Activated naive CD4-positive, alpha-beta T cell treated with anti-CD3 and anti-CD28 coated beads, Interleukin-2, amount 50 U/mL, for 72 hours (primary cell): Measurements from ENCODE around the gene STXBP5. TPM values are rescaled to one million over a fixed set of nuclear protein-coding genes. Genes with fewer than 3 reads are reported as not detected.
"Not testable (repeated sequence)": the region's sequence is repeated elsewhere in the genome, so short reads cannot be mapped to it uniquely, and the experiment has no call there.

Experiments used
- ATAC-seq, 2 donors: fragments of 150-1000 bp; cut with Tn5 transposase; 2 replicates each; pipeline ENCODE4 v1.10.0; 2021; ENCODE audit warnings: mild to moderate bottlenecking in 2 of 2, moderate library complexity in 2 of 2
- DNase-seq, 2 donors: peaks; one replicate each; pipeline ENCODE4 v3.0.0; 2021 to 2022; ENCODE audit warnings: low spot score in 2 of 2
- H3K27ac Mint-ChIP-seq, 2 donors: one replicate each; pipeline ENCODE4 v1.8.0; 2022; ENCODE audit warnings: mild to moderate bottlenecking in 2 of 2, mixed read lengths in 2 of 2
- H3K36me3 Mint-ChIP-seq, 2 donors: one replicate each; pipeline ENCODE4 v1.8.0; 2022; ENCODE audit warnings: mixed read lengths in 2 of 2
- H3K9me3 Mint-ChIP-seq, 2 donors: one replicate each; pipeline ENCODE4 v1.8.0; 2022; ENCODE audit warnings: mixed read lengths in 2 of 2
- total RNA-seq, 2 donors: library from RNA; stranded (reverse); gene quantifications; one replicate each; pipeline ENCODE4 v1.2.3, GENCODE V29; 2022

Gene STXBP5
- total RNA-seq, 2 donors from 2014 or later = 5.7 to 17.7 TPM

DNA sequence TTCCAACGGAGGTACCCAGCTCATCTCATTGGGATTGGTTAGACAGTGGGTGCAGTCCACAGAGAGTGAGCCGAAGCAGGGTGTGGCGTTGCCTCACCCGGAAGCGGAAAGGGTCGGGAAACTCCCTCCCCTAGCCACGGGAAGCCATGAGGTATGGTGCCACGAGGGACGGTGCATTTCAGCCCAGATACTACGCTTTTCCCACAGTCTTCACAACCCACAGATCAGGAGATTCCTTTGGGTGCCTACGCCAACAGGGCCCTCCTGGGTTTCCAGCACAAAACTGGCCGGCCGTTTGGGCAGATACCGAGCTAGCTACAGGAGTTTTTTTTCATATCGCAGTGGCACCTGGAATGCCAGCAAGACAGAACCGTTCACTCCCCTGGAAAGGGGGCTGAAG is 46.9 kb downstream of the STXBP5 start:
- no peak for DNase-seq
- H3K27ac Mint-ChIP-seq = no peak overlapping the region
- H3K36me3 Mint-ChIP-seq = peaks cover 44 to 58% of the 10 kb centered on the region in 2 donors
- no peak for ATAC-seq
- H3K9me3 Mint-ChIP-seq = peaks cover 0 to 14% of the 10 kb centered on the region in 2 donors

DNA sequence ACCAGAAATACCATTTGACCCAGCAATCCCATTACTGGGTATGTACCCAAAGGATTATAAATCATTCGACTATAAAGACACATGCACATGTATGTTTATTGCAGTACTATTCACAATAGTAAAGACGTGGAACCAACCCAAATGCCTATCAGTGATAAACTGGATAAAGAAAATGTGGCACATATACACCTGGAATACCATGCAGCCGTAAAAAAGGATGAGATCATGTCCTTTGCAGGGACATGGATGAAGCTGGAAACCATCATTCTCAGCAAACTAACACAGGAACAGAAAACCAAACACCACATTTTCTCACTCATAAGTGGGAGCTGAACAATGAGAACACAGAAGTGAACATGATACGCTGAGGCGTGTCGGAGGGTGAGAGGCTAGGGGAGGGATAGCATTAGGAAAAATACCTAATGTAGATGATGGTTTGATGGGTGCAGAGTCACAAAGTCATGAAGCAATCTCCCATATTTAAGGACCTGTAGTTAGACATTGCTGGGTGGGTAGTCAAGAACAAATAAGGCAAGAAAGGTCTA is 50.8 kb downstream of the STXBP5 start:
- H3K9me3 Mint-ChIP-seq, DNase-seq, ATAC-seq: not testable (repeated sequence)
- peak overlapping the region in 1 of 2 donors; percentile 26 for H3K27ac Mint-ChIP-seq
- peaks cover 26 to 35% of the 10 kb centered on the region in 2 donors for H3K36me3 Mint-ChIP-seq

DNA sequence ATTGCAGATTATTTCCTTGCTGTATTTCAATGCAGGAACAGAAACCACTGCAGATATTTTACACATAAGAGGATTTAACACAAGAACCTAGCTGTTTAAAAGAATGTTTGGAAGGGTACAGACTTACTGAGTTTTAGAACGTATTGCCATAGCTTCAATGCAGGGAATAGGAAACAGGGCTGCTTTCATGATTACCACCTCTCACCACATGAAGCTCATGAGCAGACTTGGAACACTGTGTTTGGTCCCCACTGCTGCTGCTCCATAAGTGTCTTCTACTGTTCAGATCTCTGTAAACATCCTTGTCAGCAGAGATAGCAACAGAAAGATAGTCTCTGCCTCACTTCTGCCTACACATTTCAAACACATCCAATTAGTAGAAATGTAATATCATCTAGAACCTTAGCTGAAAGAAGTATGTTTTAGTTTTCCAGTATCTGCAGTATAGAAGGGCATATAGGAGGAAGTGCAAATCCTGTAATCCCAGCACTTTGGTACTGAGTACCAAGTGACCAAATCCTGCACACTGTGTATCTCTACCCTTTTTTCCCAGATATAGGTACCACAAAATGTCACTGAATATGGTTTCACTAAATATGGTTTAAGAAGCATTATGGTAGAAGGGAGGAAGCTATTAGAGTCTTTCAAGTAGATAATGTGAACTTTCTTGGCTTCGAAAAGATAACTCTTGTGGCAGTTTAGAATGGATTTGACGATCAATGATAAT is 51.9 kb downstream of the STXBP5 start:
- Mint-ChIP-seq H3K9me3 (peaks cover 0 to 9% of the 10 kb centered on the region in 2 donors), H3K27ac (no peak overlapping the region), H3K36me3 (peaks cover 21 to 24% of the 10 kb centered on the region in 2 donors)
- ATAC-seq (no peak), DNase-seq (no peak)

DNA sequence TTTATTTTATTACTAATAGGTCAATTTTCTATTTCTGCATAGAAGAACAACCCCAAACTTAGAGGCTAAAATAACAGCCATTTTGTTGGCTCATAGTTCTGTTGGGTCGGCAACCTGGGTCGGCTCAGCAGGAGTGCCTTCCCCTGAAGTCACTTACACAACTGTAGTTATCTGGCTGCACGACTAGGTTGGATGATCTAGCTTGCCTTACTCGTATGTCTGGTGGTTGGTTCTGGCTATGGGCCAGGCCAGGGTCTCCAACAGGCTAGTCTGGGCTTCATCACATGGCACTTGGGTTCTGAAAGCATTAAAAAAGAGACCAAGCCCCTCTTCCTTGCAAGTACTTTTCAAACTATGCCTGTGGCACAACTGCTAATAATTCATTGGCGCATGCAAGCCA is 53.5 kb downstream of the STXBP5 start:
- peaks cover 7% of the 10 kb centered on the region in 2 donors for H3K36me3 Mint-ChIP-seq
- DNase-seq (no peak), ATAC-seq (no peak)
- H3K9me3 Mint-ChIP-seq = peaks cover 0 to 5% of the 10 kb centered on the region in 2 donors
- H3K27ac Mint-ChIP-seq = no peak overlapping the region

DNA sequence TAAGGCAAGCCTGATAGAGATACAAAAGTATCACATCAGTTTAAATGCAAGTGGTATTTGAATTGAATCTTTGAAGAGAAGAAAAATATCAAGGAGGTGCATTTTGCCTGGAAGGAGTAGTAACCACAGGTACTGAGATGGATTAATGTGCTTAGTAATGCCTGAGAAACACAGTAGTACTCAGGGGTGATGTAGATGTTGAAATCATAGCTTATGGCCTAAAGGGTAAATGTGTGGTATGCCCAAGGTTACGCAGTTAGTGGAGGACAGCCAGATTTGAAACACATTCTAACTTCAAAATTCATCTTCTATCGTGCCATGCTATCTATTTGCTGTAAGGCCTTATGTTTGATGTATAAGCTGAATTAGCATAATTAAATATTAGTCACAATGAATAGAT is 55.9 kb downstream of the STXBP5 start:
- Mint-ChIP-seq H3K27ac (no peak overlapping the region), H3K9me3 (no peaks in the 10 kb centered on the region), H3K36me3 (no peaks in the 10 kb centered on the region)
- DNase-seq (no peak), ATAC-seq (no peak)

DNA sequence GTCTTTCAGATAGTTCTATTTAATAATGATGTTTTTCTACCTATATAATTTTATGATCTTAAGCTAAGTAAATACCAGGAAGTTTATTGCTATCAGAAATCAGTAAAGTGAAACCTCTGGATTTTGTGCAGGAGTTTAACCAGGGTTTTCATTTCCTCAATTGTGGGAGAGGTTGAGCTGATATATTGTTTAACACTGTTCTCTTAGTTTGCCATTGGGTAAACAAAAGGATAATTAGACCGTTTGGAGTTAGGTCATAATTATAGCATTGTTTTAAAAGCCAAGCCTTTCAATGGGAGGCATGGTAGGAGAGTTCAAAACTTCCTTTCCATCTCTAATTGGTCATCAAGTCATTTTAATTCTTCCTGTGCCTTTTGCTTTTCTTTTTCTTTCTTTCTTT is 58.7 kb downstream of the STXBP5 start:
- ATAC-seq (no peak), DNase-seq (no peak)
- H3K9me3 Mint-ChIP-seq = no peaks in the 10 kb centered on the region
- peaks cover 13 to 18% of the 10 kb centered on the region in 2 donors for H3K36me3 Mint-ChIP-seq
- no peak overlapping the region for H3K27ac Mint-ChIP-seq

DNA sequence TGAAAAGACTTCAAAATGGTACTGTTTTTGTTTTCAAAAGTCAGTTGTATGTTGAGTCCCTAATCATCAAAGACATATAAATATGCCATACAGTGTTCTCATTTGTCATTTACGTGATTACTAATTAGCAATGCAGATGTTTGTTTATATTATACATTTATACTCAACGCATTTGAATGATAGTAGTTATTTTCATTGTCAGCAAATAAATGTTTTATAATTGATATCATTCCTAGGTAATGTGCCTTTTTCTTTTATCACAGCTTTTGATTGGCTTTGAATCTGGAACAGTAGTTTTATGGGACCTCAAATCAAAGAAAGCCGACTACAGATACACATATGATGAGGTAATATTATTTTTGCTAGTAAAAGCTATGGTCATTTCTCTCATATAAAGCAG is 62.6 kb downstream of the STXBP5 start:
- DNase-seq (no peak), ATAC-seq (no peak)
- H3K36me3 Mint-ChIP-seq = peaks cover 24 to 40% of the 10 kb centered on the region in 2 donors
- H3K27ac Mint-ChIP-seq = no peak overlapping the region
- peaks cover 0 to 9% of the 10 kb centered on the region in 2 donors for H3K9me3 Mint-ChIP-seq

DNA sequence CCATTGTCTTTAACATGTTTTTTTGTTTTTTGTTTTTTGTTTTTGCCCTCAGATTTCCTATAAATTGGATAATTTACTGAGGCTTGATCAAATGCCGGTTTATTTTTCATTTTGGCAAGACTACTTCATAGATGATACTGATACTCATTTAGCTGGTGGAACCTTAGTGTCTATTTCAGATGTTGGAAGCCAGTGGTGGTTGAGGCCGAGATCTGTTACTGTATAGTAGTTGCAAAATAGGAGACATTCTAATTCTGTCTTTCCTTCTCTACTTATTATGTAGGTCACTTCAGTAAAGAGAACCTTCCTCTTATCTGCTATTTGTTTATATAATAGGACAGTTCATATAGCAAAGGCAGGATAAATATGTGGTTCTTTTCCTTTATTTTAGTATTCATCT is 63.4 kb downstream of the STXBP5 start:
- Mint-ChIP-seq H3K36me3 (peaks cover 24 to 40% of the 10 kb centered on the region in 2 donors), H3K9me3 (peaks cover 0 to 9% of the 10 kb centered on the region in 2 donors), H3K27ac (peak overlapping the region in 1 of 2 donors; percentile 88)
- ATAC-seq = peak in 1 of 2 donors; percentile 5
- DNase-seq = no peak

DNA sequence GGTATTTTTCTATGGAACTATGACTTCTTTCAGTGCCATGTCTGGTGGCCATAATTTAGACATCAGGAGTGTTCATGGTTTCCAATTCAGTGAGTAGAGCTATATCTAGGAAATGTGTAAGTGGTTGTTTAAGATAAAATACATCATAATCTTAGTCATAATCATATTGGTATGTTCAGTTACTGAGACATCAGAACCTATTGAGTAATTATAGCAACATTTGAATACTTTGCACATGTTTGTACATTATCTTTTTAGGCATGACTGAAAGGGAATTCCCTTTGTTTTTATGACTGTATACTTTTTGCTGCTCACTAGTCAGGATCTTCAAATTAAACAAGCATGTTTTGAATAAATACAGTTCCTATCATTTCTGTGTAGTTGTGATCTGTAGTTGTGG is 64.0 kb downstream of the STXBP5 start:
- DNase-seq (no peak), ATAC-seq (peak; percentile 68 to 95)
- Mint-ChIP-seq H3K9me3 (peaks cover 0 to 9% of the 10 kb centered on the region in 2 donors), H3K36me3 (peaks cover 24 to 40% of the 10 kb centered on the region in 2 donors), H3K27ac (peak overlapping the region; percentile 70 to 88)

DNA sequence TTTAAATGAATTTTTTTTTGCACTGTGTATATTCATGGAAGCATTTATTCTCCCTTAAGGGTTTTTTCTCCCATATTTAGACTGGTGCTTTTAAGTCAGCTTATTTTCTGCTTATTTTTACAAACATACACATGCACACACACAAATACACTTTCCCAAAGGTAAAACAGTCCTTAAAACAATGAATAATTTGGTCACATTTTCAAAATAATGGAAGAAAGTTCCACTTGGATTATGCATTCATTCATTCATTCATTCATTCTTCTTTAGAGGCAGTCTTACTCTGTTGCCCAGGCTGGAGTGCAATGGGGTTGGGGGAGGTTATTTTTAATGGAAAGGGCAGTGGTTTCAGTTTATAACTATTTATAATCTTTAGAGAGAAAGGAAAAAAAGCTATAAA is 69.8 kb downstream of the STXBP5 start:
- no peak overlapping the region for H3K27ac Mint-ChIP-seq
- H3K9me3 Mint-ChIP-seq = peaks cover 0 to 5% of the 10 kb centered on the region in 2 donors
- ATAC-seq = no peak

DNA sequence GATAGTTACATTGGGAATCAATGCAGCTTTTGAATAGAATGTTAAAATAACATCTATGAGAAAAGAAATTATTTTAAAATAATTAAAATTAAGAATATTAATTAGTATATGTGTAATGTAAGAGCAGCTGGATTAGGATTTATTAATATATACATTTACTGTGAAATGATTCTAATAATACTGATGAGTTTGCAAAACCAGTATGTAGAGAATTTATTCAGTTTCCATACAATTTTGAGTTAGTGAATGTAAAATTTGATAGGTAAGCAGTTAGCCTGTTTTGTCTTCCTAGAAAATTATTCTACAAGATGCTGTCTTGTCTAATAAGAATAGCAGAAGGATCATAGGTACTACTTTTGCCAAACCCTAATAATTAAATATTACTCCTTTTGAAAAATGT is 70.6 kb downstream of the STXBP5 start:
- peaks cover 3 to 30% of the 10 kb centered on the region in 2 donors for H3K36me3 Mint-ChIP-seq
- DNase-seq = no peak
- H3K9me3 Mint-ChIP-seq = peaks cover 0 to 2% of the 10 kb centered on the region in 2 donors
- no peak overlapping the region for H3K27ac Mint-ChIP-seq
- no peak for ATAC-seq

More for the DNA sequence above, 69.8 kb downstream of the STXBP5 start:
- peaks cover 5 to 30% of the 10 kb centered on the region in 2 donors for H3K36me3 Mint-ChIP-seq
- DNase-seq = no peak

DNA sequence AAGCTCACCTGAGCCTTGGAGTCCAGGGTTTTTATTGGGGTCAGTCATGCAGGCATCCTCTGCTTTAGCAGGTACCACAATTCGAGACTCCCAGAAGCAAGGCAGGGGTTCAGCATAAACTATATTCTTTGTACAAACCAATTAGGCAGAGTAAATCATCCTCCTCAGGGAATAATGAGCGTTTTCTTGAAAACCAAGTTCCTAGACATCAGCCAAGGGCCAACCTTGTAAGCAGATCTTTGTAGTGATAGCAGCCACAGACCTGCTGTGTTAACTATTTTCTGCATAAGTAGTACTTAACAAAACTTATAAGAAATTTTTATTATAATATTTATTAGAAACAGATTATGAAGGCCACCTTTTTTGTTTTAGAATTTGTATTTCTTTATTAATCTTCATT is 74.7 kb downstream of the STXBP5 start:
- Mint-ChIP-seq H3K9me3 (no peaks in the 10 kb centered on the region), H3K36me3 (peaks cover 0 to 44% of the 10 kb centered on the region in 2 donors), H3K27ac (peak overlapping the region in 1 of 2 donors; percentile 19)
- no peak for DNase-seq
- ATAC-seq = no peak

DNA sequence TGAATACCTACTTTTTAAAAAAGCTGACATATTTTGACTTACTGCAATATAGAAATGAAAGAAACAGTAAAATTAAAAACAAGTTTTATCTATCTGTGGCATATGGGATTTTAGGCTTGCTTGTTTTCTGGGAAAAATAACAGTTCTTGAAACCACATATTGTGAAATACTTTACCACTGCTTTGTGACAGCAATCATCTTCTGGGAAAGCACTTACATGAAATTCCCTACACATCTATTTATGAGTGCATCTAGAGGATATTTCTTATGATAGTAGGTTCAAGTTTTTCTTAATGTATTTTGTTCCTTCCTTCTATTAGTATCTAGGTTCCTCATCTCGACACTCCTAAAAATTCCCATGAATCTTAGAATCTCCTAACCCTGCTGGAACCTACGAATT is 75.2 kb downstream of the STXBP5 start:
- Mint-ChIP-seq H3K9me3 (no peaks in the 10 kb centered on the region), H3K27ac (peak overlapping the region in 1 of 2 donors; percentile 69), H3K36me3 (peaks cover 0 to 44% of the 10 kb centered on the region in 2 donors)
- ATAC-seq = no peak
- no peak for DNase-seq

DNA sequence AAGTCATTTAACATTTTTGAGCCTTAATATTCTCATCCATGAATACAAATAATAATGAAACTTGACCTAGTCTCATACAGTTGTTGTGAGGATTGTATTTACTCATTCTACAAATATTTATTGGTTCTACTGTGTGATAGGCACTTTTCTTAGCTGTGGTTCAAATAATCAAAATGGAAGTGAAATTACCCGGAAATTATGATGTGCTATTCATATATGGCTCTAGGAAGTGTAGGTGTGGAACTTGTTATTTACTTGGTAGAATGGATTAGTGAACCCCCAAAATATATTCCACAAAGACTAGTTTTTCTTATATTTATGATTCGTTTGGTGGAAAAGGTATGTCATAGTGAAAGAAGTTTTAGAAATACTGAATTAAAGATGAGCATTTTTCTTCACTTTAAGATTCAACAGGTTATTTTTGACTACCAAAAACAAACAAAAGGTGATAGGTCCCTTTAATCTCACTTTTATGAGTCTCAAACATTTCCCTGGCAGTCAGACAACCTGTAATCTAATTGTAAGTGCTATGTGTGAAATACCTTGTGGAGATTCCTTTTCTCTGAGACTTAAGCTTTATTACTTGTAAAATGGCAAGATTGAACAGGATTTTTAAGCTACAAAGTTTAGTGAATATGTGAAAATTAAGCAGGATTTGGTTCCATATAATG is 77.8 kb downstream of the STXBP5 start:
- peak in 1 of 2 donors; percentile 89 for ATAC-seq
- Mint-ChIP-seq H3K27ac (peak overlapping the region; percentile 38 to 95), H3K36me3 (peaks cover 0 to 36% of the 10 kb centered on the region in 2 donors), H3K9me3 (no peaks in the 10 kb centered on the region)
- DNase-seq = no peak

DNA sequence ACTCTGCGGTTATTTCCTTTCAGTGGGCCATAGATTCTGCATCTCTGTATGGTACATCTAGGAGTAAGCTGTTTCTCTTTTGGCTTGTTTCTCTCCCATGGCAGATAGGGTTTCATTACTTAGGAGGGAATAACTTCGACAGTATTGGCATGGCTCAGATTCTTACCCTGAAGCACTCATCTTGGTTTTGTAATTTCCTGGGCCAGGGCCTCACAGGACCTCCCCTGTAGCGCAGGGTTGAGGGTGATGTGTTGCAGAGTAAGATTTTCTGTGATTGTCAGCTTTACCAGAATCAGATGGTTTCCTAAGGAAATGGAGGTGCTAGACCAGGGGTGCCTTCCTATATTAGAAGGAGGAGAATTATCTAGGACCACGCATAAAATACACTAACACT is 78.3 kb downstream of the STXBP5 start:
- ATAC-seq (peak in 1 of 2 donors; percentile 16), DNase-seq (no peak)
- Mint-ChIP-seq H3K9me3 (no peaks in the 10 kb centered on the region), H3K27ac (peak overlapping the region; percentile 38 to 95), H3K36me3 (peaks cover 0 to 31% of the 10 kb centered on the region in 2 donors)

DNA sequence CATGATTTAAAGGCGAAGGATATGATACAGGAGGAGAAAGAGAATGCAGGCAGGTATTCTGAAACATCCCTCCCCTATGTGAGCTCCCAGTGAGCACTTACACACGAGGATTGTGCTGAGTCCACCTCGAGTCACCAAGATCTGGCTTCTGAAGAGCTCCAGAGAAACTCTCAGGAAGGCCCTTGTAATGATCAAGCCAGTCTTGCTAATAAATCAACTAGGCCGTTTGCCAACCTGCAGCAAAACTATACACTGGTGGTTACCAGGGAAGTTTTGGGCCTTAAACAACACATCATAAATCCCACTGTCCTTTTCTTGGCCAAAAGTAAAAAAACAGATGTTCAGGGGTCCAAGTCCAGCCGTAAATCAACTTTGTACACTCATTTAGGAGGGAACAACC is 79.2 kb downstream of the STXBP5 start:
- DNase-seq = no peak
- ATAC-seq = no peak
- Mint-ChIP-seq H3K36me3 (peaks cover 0 to 30% of the 10 kb centered on the region in 2 donors), H3K27ac (no peak overlapping the region), H3K9me3 (no peaks in the 10 kb centered on the region)

DNA sequence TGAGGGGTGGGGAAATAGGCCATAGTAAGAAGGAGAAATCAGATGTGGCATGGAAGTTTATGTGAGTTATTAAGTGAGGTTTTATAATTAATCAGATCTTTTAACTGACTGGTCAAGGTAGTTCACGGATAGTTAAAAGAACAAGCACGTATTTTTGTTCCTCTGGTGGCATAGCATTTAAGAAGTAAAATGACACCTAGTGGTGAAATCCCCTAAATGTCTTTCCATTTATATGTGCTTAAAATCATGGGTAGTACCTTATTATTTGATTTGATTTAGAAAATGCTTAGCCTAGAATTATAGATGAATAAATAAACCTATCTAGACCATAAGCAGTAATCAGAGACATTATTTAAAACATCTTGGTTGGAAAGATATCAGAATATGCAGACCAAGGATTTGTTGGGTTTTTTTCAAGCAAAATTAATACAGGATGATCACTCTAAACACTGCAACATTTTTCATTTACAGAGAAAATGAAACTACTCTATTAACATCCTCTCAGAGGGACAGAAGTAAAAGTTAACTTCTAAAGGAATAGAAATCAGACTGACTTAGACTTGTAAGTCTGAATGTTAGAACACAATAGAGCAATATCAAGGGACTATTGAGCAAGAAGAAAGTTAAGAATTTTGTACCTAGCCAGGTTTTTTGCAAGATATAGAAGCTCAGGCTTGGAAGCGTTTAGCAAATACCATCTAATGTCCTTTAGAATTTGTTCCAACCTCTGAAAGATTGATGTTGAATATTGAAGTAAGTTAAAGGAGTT is 81.1 kb downstream of the STXBP5 start:
- Mint-ChIP-seq H3K9me3 (no peaks in the 10 kb centered on the region), H3K36me3 (peaks cover 0 to 15% of the 10 kb centered on the region in 2 donors), H3K27ac (no peak overlapping the region)
- ATAC-seq = no peak
- no peak for DNase-seq
